Body of pancreas (tissue), 4 donors: ENCODE results near the gene FILIP1L. TPM values are rescaled to one million over a fixed set of nuclear protein-coding genes. Genes with fewer than 3 reads are reported as not detected.

Experiments
- ATAC-seq: fragments of 150-250 bp; one replicate; pipeline ENCODE4 v1.9.1; 2016
- DNase-seq, 4 donors: peaks; one replicate each; pipeline ENCODE4 v3.0.0-alpha.2; 2019
- H3K27ac ChIP-seq, 4 donors: fragments of 200-600 bp; sonication (generic); 1 replicate in 3 of 4; 2 replicates in 1 of 4; pipeline versions ENCODE4 v1.5.1 to v1.6.1; 2016 to 2019; ENCODE audit warnings: mild to moderate bottlenecking in 1 of 4, mixed read lengths in 1 of 4, moderate library complexity in 1 of 4
- H3K27me3 ChIP-seq, 2 donors: fragments of 200-600 bp; sonication (generic); one replicate each; pipeline ENCODE4 v1.6.0; 2016; ENCODE audit warnings: mild to moderate bottlenecking in 1 of 2
- H3K36me3 ChIP-seq, 2 donors: fragments of 200-600 bp; sonication (generic); replicated peaks in 1 of 2; 2 replicates each; pipeline ENCODE4 v1.5.1; 2016; ENCODE audit warnings: low read depth in 2 of 2; ENCODE audit not compliant: insufficient read depth in 1 of 2
- H3K4me1 ChIP-seq: fragments of 200-600 bp; sonication (generic); one replicate; pipeline ENCODE4 v1.6.0; 2016
- H3K4me3 ChIP-seq, 2 donors: fragments of 200-600 bp; sonication (generic); 1 replicate in 1 of 2; 2 replicates in 1 of 2; pipeline ENCODE4 v1.5.1; 2016 to 2019
- H3K9me3 ChIP-seq, 3 donors: fragments of 200-600 bp; sonication (generic); 1 replicate in 2 of 3; 2 replicates in 1 of 3; pipeline ENCODE4 v1.5.1; 2016
- CTCF ChIP-seq, 7 experiments: fragments of 450-650 bp in 4 of 7; fragments of 200-600 bp in 3 of 7; sonication (generic) in 3 of 7; IDR thresholded peaks; one replicate each; pipeline ENCODE4 v1.5.1; 2016 to 2019; ENCODE audit warnings: antibody characterized with exemption in 7 of 7
- POLR2A ChIP-seq, 3 donors: fragments of 450-650 bp; IDR thresholded peaks; one replicate each; pipeline ENCODE4 v1.6.1; 2016; ENCODE audit warnings: antibody characterized with exemption in 3 of 3, mild to moderate bottlenecking in 2 of 3
- WGBS, 2 donors: methylation state at CpG; one replicate each; pipeline ENCODE4 v1.1.5; 2017; 5-methylcytosine and 5-hydroxymethylcytosine counted together
- intact Hi-C: fragments of 100-400 bp; cut with DNase I; formaldehyde crosslinking; loops from one replicate; pipeline ENCODE4 v1.15.1; 2023
- total RNA-seq, 2 donors: library from RNA; depleted of rRNA; stranded (reverse); fragments of >200 nt; gene quantifications; one replicate each; pipeline ENCODE4 v1.1.0, GENCODE V29; 2016

FILIP1L gene
- total RNA-seq, 2 donors from 2014 or later = 27.8 to 47.8 TPM

GRCh38 chr3:99966662-99967416 lies 147.5 kb downstream of the FILIP1L start:
- H3K27me3 ChIP-seq = no peaks in the 10 kb centered on the region
- no peaks in the 10 kb centered on the region for H3K36me3 ChIP-seq
- DNase-seq (peak in 1 of 4 donors; percentile 9), ATAC-seq (no peak)
- no peak for TF ChIP-seq POLR2A (IDR thresholded peaks at IDR 0.05)
- TF ChIP-seq CTCF (IDR thresholded peaks at IDR 0.05) = no peak
- intact Hi-C loops = no loop called here
- no peaks in the 10 kb centered on the region for H3K9me3 ChIP-seq
- 90 to 96% methylated on average over 7 of the region's 7 CpGs for WGBS, 2 donors
- no peak overlapping the region for H3K27ac ChIP-seq
- peaks cover 31% of the 10 kb centered on the region for H3K4me1 ChIP-seq
- no peak overlapping the region for H3K4me3 ChIP-seq

- H3K27me3 ChIP-seq = no peaks in the 10 kb centered on the region
- TF ChIP-seq POLR2A (IDR thresholded peaks at IDR 0.05) (no peak), CTCF (IDR thresholded peaks at IDR 0.05) (no peak)
- intact Hi-C loops = no loop called here
- DNase-seq (peak; percentile 16 to 54 (median 34)), ATAC-seq (peak; percentile 48)
- H3K9me3 ChIP-seq = no peaks in the 10 kb centered on the region
- 47 to 53% methylated on average over 3 of the region's 3 CpGs for WGBS, 2 donors
- peak overlapping the region; percentile 57 to 85 (median 69) for H3K27ac ChIP-seq
- H3K36me3 ChIP-seq = no peaks in the 10 kb centered on the region
- no peak overlapping the region for H3K4me3 ChIP-seq
- H3K4me1 ChIP-seq = peaks cover 31% of the 10 kb centered on the region
Measured at GRCh38 chr3:99965681-99966408, 148.5 kb downstream of the FILIP1L start.

- no peaks in the 10 kb centered on the region for H3K27me3 ChIP-seq
- TF ChIP-seq POLR2A (IDR thresholded peaks at IDR 0.05) (no peak), CTCF (IDR thresholded peaks at IDR 0.05) (no peak)
- no peaks in the 10 kb centered on the region for H3K36me3 ChIP-seq
- ATAC-seq (peak; percentile 81), DNase-seq (peak; percentile 38 to 72 (median 71))
- peaks cover 31% of the 10 kb centered on the region for H3K4me1 ChIP-seq
- no peak overlapping the region for H3K4me3 ChIP-seq
- 27 to 30% methylated on average over 1 of the region's 1 CpG for WGBS, 2 donors
- intact Hi-C loops = no loop called here
- peak overlapping the region; percentile 57 to 85 (median 69) for H3K27ac ChIP-seq
- no peaks in the 10 kb centered on the region for H3K9me3 ChIP-seq
Measured at GRCh38 chr3:99965077-99965476, 149.2 kb downstream of the FILIP1L start.

GRCh38 chr3:99962703-99963102 lies 151.6 kb downstream of the FILIP1L start:
- no peak for ATAC-seq
- Histone ChIP-seq H3K36me3 (no peaks in the 10 kb centered on the region), H3K27ac (no peak overlapping the region), H3K4me1 (peaks cover 31% of the 10 kb centered on the region), H3K27me3 (no peaks in the 10 kb centered on the region), H3K9me3 (no peaks in the 10 kb centered on the region), H3K4me3 (no peak overlapping the region)
- TF ChIP-seq POLR2A (IDR thresholded peaks at IDR 0.05) (no peak), CTCF (IDR thresholded peaks at IDR 0.05) (no peak)
- no peak for DNase-seq
- WGBS, 2 donors = 90 to 100% methylated on average over 2 of the region's 2 CpGs
- intact Hi-C loops = no loop called here
